Measurements from ENCODE around the gene KCNJ4. TPM values are rescaled to one million over a fixed set of nuclear protein-coding genes. Genes with fewer than 3 reads are reported as not detected.

The KCNJ4 gene
- total RNA-seq, 1 experiment from 2014 or later: not detected

GRCh38 chr22:38453066-38453672, 1.8 kb downstream of the KCNJ4 start:
- no peak for DNase-seq (ENCODE audit: low read depth)

DNA sequence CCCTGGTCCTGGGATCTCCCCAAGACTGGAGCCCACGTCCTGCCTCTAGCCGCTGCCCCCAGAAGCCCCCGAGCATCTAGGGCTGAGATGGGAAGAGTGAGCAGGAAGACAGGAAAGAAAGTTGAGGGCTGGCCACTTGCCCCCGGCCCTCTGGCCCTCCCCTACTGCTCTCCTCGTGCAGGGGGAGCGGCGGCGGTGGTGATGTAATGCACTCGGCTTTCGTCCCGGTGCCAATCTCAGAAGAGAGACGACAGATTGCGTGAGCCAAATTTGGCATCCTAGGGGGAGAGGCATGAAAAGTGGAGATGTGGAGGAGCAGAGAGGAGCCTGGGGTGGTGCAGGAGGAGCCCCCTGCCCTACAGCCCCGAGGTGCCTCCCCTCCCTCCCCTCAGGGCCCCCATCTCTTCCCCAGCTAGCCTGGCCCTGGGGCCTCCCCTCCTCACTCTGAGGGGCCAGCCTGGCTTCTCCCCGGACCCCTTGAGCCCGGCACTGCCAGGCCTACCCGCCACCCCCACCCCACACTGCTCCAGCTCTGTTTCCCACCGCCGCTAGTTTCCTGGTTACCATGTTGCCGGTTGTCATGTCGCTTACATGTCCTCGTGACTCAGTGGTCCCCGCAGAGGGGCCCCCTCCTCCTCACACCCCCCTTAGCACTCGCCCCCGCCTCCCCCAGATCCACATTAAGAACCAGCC, 2.5 kb downstream of the KCNJ4 start:
- no peak for DNase-seq (ENCODE audit: low read depth)

DNA sequence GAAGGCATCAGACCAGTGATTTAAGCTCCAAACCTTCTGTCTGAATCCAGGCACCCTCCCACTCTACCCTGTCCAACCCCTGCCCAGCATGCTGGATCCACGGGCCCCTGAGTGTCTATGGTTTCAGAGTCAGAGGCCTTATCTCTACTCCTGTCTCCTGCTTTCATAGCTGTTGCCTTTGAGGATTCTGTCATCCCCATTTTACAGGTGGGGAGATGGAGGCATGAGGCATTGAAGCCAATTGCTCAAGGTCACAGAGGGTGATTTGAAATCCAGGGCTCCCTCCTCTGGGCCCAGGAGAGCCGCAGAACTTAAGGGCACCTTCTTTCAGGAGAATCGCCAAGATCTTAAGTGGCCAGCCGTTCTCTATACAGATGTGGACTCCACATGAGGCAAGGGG, 3.1 kb downstream of the KCNJ4 start:
- DNase-seq (ENCODE audit: low read depth): no peak

DNA sequence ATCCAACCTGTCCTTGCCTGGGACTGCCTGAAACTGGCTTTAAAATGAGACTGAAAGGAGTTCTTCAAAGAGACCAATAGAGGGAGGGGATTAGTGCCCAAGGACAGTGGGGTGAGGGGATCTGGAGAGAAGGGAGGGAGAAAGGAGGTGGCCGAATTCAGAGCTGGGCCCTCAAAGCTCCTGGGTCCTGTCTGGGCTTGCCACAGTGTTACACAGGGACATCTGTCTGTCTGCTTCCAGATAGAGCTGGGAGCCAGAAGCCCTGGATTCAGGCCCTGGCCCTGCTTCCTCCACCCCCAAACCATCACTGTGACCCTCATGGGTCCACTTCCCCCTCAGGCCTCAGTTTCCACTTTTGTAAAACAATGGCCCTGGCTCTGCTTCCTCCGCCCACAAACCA, 3.6 kb downstream of the KCNJ4 start:
- no peak for DNase-seq (ENCODE audit: low read depth)

GRCh38 chr22:38450234-38450797, 4.7 kb downstream of the KCNJ4 start:
- no peak for DNase-seq (ENCODE audit: low read depth)

- DNase-seq (ENCODE audit: low read depth): no peak
Measured at GRCh38 chr22:38449776-38450175, 5.2 kb downstream of the KCNJ4 start.

GRCh38 chr22:38448945-38449745, 5.9 kb downstream of the KCNJ4 start:
- no peak for DNase-seq (ENCODE audit: low read depth)

DNA sequence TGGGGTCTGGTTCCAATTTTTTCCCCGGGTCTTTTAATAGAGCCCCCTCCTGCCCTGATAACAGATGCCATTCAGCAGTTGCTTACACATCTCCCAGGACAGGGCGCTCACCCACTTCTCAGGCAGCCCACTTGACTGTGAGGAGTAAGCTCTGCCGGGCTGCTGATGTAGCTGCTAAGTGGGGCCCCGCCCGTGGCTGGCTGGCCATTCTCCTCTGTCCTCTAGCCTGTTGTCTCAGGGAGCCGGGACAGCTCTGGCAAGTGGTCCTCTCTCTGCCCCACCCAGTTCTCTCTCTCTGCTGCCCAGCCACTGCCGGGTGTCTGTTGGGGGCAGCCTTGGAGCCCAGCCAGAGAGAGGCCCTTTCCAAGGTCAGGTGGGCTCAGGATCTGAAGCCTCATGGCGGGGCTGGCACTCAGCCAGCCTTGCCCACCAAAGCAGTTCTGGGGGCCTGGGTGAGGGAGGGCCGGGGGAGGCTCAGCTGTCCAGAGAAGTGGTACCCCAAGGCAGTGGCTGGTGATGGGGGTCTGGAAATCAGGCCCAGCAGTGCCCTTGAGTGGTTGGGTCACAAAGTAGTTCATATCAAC, 8.9 kb downstream of the KCNJ4 start:
- no peak for DNase-seq (ENCODE audit: low read depth)

GRCh38 chr22:38444783-38445182, 10.2 kb downstream of the KCNJ4 start:
- no peak for DNase-seq (ENCODE audit: low read depth)

- DNase-seq (ENCODE audit: low read depth): no peak
Measured at GRCh38 chr22:38443628-38444521, 11.1 kb downstream of the KCNJ4 start.

DNA sequence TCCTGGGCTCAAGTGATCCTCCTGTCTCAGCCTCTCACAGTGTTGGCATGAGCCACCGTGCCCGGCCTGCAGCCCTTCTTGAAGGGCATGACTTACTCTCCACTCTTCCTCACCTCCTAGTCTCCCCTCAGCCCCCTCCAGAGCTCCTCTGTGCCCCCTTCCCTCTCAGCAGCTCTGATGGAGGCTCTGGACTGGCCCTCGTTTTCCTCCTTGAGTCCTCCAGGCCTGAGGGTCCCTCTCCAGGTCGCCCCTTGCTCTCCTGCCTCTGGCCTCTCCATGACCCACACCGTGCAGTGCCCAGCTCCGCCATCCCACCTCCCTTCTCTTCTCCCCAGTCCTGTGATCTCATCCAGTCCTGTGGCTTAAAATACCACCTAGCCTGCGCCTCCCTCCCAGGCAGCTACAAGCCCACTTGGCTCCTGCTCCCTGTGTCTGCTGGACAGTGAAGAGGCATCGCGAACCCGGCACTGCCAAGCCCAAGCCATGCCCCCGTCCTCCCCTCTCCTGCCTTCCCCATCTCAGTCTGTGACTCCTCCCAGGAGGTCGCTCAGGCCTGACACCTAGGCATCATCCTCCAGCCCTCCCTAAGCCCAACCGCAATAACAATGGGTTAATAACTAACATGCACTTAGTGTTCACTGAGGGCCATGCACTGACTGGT, 11.9 kb downstream of the KCNJ4 start:
- no peak for DNase-seq (ENCODE audit: low read depth)

- no peak for DNase-seq (ENCODE audit: low read depth)
Measured at GRCh38 chr22:38441620-38442287, 13.2 kb downstream of the KCNJ4 start.

DNA sequence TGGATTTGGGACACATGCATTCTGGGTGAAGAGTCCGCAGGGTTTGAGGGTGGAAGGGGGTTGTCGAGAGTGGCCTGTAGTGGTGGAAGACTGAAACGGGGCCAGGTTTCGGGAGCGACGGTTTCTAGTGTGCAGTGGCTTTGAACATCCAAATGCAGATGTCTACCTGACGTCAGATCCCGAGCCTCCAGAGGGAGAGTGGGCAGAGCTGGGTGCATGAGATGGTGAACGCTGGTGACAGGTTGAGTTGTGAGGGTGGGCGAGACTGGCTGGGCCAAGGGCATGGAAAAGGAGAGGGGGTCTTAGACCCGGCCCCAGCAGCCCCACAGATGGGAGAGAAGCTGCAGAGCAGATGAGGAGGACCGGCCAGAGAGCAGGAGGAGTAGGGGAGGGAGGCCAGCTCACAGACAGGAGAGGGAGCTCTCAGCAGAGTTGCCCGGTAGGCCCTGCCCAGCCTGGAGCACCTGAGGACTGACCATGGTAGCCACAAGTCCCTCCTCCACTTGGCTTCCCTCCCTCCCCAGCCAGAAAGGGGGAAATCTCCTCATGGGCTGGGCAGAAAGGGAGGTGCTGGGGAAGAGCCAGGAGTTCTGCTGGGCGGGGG, 14.2 kb downstream of the KCNJ4 start:
- no peak for DNase-seq (ENCODE audit: low read depth)

DNA sequence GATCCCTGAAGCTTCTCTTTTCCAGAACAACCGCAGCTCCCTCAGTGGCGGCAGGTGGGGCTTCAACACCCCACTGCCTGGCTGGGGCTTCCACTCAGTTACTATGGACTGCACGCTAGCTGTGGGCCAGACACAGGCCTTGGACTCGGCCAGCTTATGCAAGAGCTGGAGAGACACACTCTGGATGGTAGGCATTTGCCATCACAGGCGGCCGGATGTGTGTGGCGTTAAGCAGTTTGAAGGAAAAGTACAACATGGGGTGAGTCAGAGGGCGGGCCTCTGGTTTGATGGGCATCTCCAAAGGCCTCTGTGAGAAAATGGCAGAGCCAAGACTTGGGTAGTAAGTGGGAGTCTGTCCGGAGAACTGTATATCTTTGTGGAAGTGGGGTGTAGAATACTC, 17.6 kb downstream of the KCNJ4 start:
- DNase-seq (ENCODE audit: low read depth): peak; percentile 18

DNA sequence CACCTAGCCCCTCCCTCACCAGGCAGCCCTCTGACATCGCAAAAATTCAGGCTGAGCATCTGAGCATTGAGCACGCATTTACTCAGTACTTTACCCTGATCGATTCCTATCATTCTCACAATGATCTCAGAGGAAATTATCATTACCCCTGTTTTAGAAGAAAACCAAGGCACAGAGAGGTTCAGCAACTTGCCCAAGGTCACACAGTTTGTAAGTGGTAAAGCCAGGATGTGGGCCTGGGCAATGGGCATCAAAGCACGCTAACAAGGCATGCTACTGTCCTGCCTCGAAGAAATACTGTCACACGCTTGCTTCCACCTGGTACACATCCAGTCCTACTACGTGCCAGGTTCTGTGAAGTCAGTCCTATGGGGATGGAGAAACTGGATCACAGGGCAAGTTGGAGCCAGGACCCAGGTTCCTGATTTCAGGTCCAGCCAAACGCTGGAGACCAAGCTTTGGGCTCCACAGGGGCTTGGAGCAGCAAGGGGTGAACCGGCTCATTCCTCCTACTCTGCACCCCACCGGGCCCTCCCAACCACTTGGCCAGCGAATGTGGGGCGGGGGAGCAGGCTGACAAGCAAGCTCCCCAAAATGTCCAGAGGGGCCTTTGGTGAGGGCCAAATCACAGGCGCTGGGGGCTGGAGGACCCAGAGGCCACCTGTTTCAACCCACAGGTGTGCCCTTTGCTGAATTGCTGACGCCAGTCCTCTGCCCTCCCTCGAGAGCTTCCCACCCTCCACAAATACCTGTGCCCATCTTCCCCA, 18.2 kb downstream of the KCNJ4 start:
- no peak for DNase-seq (ENCODE audit: low read depth)

GRCh38 chr22:38435965-38436364, 19.0 kb downstream of the KCNJ4 start:
- no peak for DNase-seq (ENCODE audit: low read depth)

GRCh38 chr22:38435010-38435409, 20.0 kb downstream of the KCNJ4 start:
- DNase-seq (ENCODE audit: low read depth): no peak

- DNase-seq (ENCODE audit: low read depth): no peak
Measured at GRCh38 chr22:38433871-38434270, 21.1 kb downstream of the KCNJ4 start.

DNA sequence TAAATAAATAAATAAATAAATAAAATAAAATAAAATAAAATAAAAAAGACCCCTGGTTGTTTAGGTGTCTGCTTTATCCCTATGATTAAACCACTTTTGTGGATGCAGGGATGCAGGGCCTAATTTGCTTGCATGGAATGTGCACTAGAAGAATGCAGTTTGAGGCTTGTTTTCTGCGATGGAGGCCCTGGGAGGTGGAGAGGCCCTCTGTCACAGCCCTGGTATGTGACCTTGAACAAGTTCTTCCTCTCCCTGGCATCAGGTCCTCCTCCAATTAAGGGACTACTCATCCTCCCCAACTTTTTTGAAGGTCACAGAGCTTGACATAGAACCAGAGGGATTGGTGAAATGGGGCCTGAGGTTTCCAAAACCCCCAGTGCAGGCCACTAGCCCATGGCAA, 22.7 kb downstream of the KCNJ4 start:
- DNase-seq (ENCODE audit: low read depth): no peak
